CD14-positive monocyte (primary cell): Measurements from ENCODE around the gene STK4. TPM values are rescaled to one million over a fixed set of nuclear protein-coding genes. Genes with fewer than 3 reads are reported as not detected.

Source experiments
- DNase-seq, 3 donors: peaks; one replicate each; pipeline ENCODE4 v3.0.0-alpha.2; 2011 to 2022
- H2AFZ ChIP-seq: 2 replicates; pipeline ENCODE4 v1.6.0; 2012; ENCODE audit warnings: mild to moderate bottlenecking, low read depth, low read length, inconsistent platforms; ENCODE audit not compliant: insufficient read depth, poor library complexity, severe bottlenecking
- H3K27ac ChIP-seq, 2 donors: 1 replicate in 1 of 2; 2 replicates in 1 of 2; pipeline ENCODE4 v1.5.1; 2012 to 2013; ENCODE audit warnings: low read length in 2 of 2, control low read depth in 1 of 2, inconsistent platforms in 1 of 2, low read depth in 1 of 2, mild to moderate bottlenecking in 1 of 2
- H3K27me3 ChIP-seq, 2 donors: one replicate each; pipeline versions ENCODE4 v1.6.0 to v1.6.1; 2011 to 2013; ENCODE audit warnings: low read length in 2 of 2; ENCODE audit not compliant: control insufficient read depth in 2 of 2, insufficient read depth in 2 of 2
- H3K36me3 ChIP-seq, 2 donors: replicated peaks in 1 of 2; 1 replicate in 1 of 2; 2 replicates in 1 of 2; pipeline versions ENCODE4 v1.5.1 to v1.6.1; 2012 to 2013; ENCODE audit warnings: low read length in 2 of 2, control low read depth in 1 of 2, inconsistent platforms in 1 of 2, mild to moderate bottlenecking in 1 of 2; ENCODE audit not compliant: insufficient read depth in 2 of 2, control insufficient read depth in 1 of 2
- H3K4me1 ChIP-seq, 2 donors: 1 replicate in 1 of 2; 2 replicates in 1 of 2; pipeline versions ENCODE4 v1.5.1 to v1.6.1; 2012 to 2013; ENCODE audit warnings: low read length in 2 of 2, control low read depth in 1 of 2, inconsistent platforms in 1 of 2, mild to moderate bottlenecking in 1 of 2, moderate library complexity in 1 of 2; ENCODE audit not compliant: insufficient read depth in 2 of 2, control insufficient read depth in 1 of 2
- H3K4me2 ChIP-seq: replicated peaks from 2 replicates; pipeline ENCODE3; 2012; ENCODE audit warnings: low read length, moderate library complexity, mild to moderate bottlenecking; ENCODE audit not compliant: poor library complexity, severe bottlenecking; ENCODE audit errors: extremely low read depth
- H3K4me3 ChIP-seq, 3 experiments: fragments of 200-600 bp in 1 of 3; sonication (generic) in 1 of 3; replicated peaks in 1 of 3; 1 replicate in 2 of 3; 2 replicates in 1 of 3; pipeline ENCODE4 v1.5.1; 2011 to 2013; ENCODE audit warnings: low read length in 3 of 3, mild to moderate bottlenecking in 3 of 3, control low read depth in 2 of 3, low read depth in 2 of 3, inconsistent platforms in 1 of 3, moderate library complexity in 1 of 3
- H3K79me2 ChIP-seq: 2 replicates; pipeline ENCODE4 v1.6.0; 2012; ENCODE audit warnings: mild to moderate bottlenecking, control low read depth, inconsistent platforms, low read length, moderate library complexity; ENCODE audit not compliant: insufficient read depth
- H3K9ac ChIP-seq: 2 replicates; pipeline ENCODE4 v1.6.0; 2017; ENCODE audit warnings: low read length, mild to moderate bottlenecking; ENCODE audit not compliant: insufficient read depth, poor library complexity, severe bottlenecking
- H3K9me3 ChIP-seq, 2 donors: replicated peaks in 1 of 2; 1 replicate in 1 of 2; 2 replicates in 1 of 2; pipeline versions ENCODE4 v1.5.1 to v1.6.1; 2012 to 2013; ENCODE audit warnings: low read length in 2 of 2, control low read depth in 1 of 2; ENCODE audit not compliant: control insufficient read depth in 1 of 2, insufficient read depth in 1 of 2
- H4K20me1 ChIP-seq: 2 replicates; pipeline ENCODE4 v1.6.0; 2012; ENCODE audit warnings: mild to moderate bottlenecking, low read length, control low read depth, moderate library complexity; ENCODE audit not compliant: insufficient read depth
- H3K27ac Mint-ChIP-seq, 7 donors: one replicate each; pipeline ENCODE4 v1.8.0; 2020; ENCODE audit warnings: mild to moderate bottlenecking in 7 of 7, mixed read lengths in 7 of 7, moderate library complexity in 6 of 7, inconsistent platforms in 2 of 7
- H3K27me3 Mint-ChIP-seq, 3 donors: one replicate each; pipeline ENCODE4 v1.8.0; 2021 to 2022; ENCODE audit warnings: low read depth in 3 of 3, mild to moderate bottlenecking in 3 of 3, mixed read lengths in 3 of 3, moderate library complexity in 3 of 3, inconsistent platforms in 1 of 3
- H3K36me3 Mint-ChIP-seq, 2 donors: one replicate each; pipeline ENCODE4 v1.8.0; 2020; ENCODE audit warnings: mixed read lengths in 2 of 2, inconsistent platforms in 1 of 2, mild to moderate bottlenecking in 1 of 2
- H3K4me1 Mint-ChIP-seq: one replicate; pipeline ENCODE4 v1.8.0; 2020; ENCODE audit warnings: mild to moderate bottlenecking, mixed read lengths
- H3K4me3 Mint-ChIP-seq, 2 donors: one replicate each; pipeline ENCODE4 v1.8.0; 2020; ENCODE audit warnings: mild to moderate bottlenecking in 2 of 2, mixed read lengths in 2 of 2, moderate library complexity in 1 of 2
- H3K9me3 Mint-ChIP-seq, 7 donors: one replicate each; pipeline ENCODE4 v1.8.0; 2020 to 2022; ENCODE audit warnings: mixed read lengths in 7 of 7, mild to moderate bottlenecking in 6 of 7, moderate library complexity in 6 of 7, inconsistent platforms in 2 of 7
- WGBS: methylation state at CpG from one replicate; pipeline ENCODE4 v1.1.5; 2013; ENCODE audit warnings: missing lambda C conversion rate; ENCODE audit not compliant: insufficient coverage; 5-methylcytosine and 5-hydroxymethylcytosine counted together
- intact Hi-C, 2 donors: fragments of 100-400 bp; cut with micrococcal nuclease; formaldehyde crosslinking; loops; one replicate each; pipeline versions ENCODE4 v1.15.0 to v1.15.1; 2023
- polyA plus RNA-seq, 3 donors: library from polyadenylated mRNA; depleted of rRNA in 1 of 3; unstranded in 2 of 3; stranded (reverse) in 1 of 3; fragments of 300-500 nt in 2 of 3; fragments of >200 nt in 1 of 3; fragmentation: Illumina TruSeq in 2 of 3; gene quantifications; 1 replicate in 2 of 3; 2 replicates in 1 of 3; pipeline ENCODE4 v1.2.3, GENCODE V29; 2012 to 2021
- TF ChIP-seq, protein P1 (sequence below): fragments of 200-600 bp; IDR thresholded peaks from one replicate; pipeline ENCODE4 v1.8.0; 2022; ENCODE audit warnings: antibody characterized with exemption, mild to moderate bottlenecking

The STK4 gene
- polyA plus RNA-seq, 3 donors, result 53.0 to 123 (median 69.9) TPM

GRCh38 chr20:45044084-45044573 lies 77.8 kb downstream of the STK4 start:
- TF ChIP-seq, protein P1, sequence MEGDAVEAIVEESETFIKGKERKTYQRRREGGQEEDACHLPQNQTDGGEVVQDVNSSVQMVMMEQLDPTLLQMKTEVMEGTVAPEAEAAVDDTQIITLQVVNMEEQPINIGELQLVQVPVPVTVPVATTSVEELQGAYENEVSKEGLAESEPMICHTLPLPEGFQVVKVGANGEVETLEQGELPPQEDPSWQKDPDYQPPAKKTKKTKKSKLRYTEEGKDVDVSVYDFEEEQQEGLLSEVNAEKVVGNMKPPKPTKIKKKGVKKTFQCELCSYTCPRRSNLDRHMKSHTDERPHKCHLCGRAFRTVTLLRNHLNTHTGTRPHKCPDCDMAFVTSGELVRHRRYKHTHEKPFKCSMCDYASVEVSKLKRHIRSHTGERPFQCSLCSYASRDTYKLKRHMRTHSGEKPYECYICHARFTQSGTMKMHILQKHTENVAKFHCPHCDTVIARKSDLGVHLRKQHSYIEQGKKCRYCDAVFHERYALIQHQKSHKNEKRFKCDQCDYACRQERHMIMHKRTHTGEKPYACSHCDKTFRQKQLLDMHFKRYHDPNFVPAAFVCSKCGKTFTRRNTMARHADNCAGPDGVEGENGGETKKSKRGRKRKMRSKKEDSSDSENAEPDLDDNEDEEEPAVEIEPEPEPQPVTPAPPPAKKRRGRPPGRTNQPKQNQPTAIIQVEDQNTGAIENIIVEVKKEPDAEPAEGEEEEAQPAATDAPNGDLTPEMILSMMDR, result peak; percentile 84
- Histone ChIP-seq H3K27me3 (no peaks in the 10 kb centered on the region), H3K4me1 (peaks cover 30 to 44% of the 10 kb centered on the region in 2 donors), H2AFZ (no peak overlapping the region), H3K4me2 (no peak overlapping the region), H3K27ac (peak overlapping the region in 1 of 2 donors; percentile 49), H3K36me3 (peaks cover 41 to 80% of the 10 kb centered on the region in 2 donors), H4K20me1 (peaks cover 99% of the 10 kb centered on the region), H3K9ac (no peak overlapping the region), H3K79me2 (peaks cover 92% of the 10 kb centered on the region), H3K4me3 (no peak overlapping the region), H3K9me3 (no peaks in the 10 kb centered on the region)
- intact Hi-C loops, result loop anchor here (2.0 to 10.0 kb wide), 2 partner anchors 51 kb away; no protein-coding TSS in a partner anchor
- Mint-ChIP-seq H3K4me1 (peaks cover 37% of the 10 kb centered on the region), H3K27me3 (no peaks in the 10 kb centered on the region), H3K9me3 (peaks cover 0 to 5% (median 3%) of the 10 kb centered on the region in 7 donors), H3K4me3 (no peak overlapping the region), H3K27ac (peak overlapping the region in 4 of 7 donors; percentile 6 to 74 (median 35)), H3K36me3 (peaks cover 54 to 60% of the 10 kb centered on the region in 2 donors)
- DNase-seq, result peak; percentile 35 to 51 (median 46)
- WGBS, result 100% methylated on average over 1 of the region's 5 CpGs

DNA sequence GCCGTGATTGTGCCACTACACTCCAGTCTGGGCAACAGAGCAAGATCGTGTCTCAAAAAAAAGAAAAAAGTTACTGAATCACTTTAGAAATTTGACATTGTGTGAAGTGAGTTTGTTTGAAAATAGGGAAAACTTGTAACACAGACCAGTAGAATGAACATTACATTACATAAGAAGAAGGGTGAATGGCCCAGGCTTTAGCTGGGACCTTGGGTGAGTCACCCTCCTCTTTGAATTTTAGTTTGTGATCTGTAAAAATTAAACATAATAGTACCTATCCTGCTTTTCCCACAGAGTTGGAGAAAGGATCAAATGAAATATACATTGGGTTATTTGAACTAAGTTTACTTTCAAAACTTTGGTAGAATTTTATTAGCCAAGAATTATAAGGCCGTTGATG lies 78.3 kb downstream of the STK4 start:
- no peaks in the 10 kb centered on the region for H3K27me3 Mint-ChIP-seq
- peaks cover 0 to 5% (median 3%) of the 10 kb centered on the region in 7 donors for H3K9me3 Mint-ChIP-seq
- H3K27ac Mint-ChIP-seq, result peak overlapping the region in 4 of 7 donors; percentile 6 to 74 (median 20)
- intact Hi-C loops, result loop anchor here (2.0 to 10.0 kb wide), 2 partner anchors 50 kb away; no protein-coding TSS in a partner anchor
- H3K4me1 Mint-ChIP-seq, result peaks cover 37% of the 10 kb centered on the region
- WGBS, result 100% methylated on average over 2 of the region's 3 CpGs
- no peak overlapping the region for H2AFZ ChIP-seq
- H3K27me3 ChIP-seq, result no peaks in the 10 kb centered on the region
- H3K9me3 ChIP-seq, result no peaks in the 10 kb centered on the region
- H3K9ac ChIP-seq, result no peak overlapping the region
- H3K4me2 ChIP-seq, result no peak overlapping the region
- peaks cover 100% of the 10 kb centered on the region for H4K20me1 ChIP-seq
- H3K79me2 ChIP-seq, result peaks cover 90% of the 10 kb centered on the region
- H3K36me3 Mint-ChIP-seq, result peaks cover 57 to 64% of the 10 kb centered on the region in 2 donors
- peak overlapping the region in 1 of 2 donors; percentile 49 for H3K27ac ChIP-seq
- TF ChIP-seq, protein P1, result no peak
- peaks cover 46 to 85% of the 10 kb centered on the region in 2 donors for H3K36me3 ChIP-seq
- peaks cover 25 to 39% of the 10 kb centered on the region in 2 donors for H3K4me1 ChIP-seq
- no peak for DNase-seq
- no peak overlapping the region for H3K4me3 ChIP-seq
- H3K4me3 Mint-ChIP-seq, result no peak overlapping the region
